ENCODE measurements around the gene ADGRB3. TPM values are rescaled to one million over a fixed set of nuclear protein-coding genes. Genes with fewer than 3 reads are reported as not detected.
A peak's percentile ranks its signal among the peaks of the same experiment; 100 is the strongest.

The ADGRB3 gene
- total RNA-seq, 1 experiment from 2014 or later: 0.24 TPM

GRCh38 chr6:69022993-69023392 lies 387.9 kb downstream of the ADGRB3 start:
- peak; percentile 68 for DNase-seq (ENCODE audit: low read depth)

GRCh38 chr6:69026243-69026642 lies 391.2 kb downstream of the ADGRB3 start:
- DNase-seq (ENCODE audit: low read depth): peak; percentile 83

GRCh38 chr6:69026715-69027114 lies 391.6 kb downstream of the ADGRB3 start:
- peak; percentile 67 for DNase-seq (ENCODE audit: low read depth)

DNA sequence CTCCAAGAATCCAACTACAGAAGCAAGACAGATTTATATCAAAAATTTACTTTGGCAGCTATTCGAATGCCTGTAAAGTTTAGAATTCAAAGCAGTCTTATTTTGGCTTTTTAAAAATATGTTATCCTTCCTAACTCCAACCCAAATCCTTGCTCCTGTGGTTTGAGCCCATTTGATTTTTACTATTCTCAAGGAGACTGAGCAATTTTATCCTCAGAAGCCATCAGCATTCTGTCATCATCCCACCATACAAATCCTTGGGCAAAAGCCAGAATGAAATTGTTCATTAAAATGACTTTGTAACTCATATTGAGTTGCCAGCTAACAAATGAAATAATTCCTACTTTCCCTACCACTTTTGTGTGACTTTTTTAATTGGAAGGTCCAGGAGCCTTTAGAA lies 392.8 kb downstream of the ADGRB3 start:
- no peak for DNase-seq (ENCODE audit: low read depth)

DNA sequence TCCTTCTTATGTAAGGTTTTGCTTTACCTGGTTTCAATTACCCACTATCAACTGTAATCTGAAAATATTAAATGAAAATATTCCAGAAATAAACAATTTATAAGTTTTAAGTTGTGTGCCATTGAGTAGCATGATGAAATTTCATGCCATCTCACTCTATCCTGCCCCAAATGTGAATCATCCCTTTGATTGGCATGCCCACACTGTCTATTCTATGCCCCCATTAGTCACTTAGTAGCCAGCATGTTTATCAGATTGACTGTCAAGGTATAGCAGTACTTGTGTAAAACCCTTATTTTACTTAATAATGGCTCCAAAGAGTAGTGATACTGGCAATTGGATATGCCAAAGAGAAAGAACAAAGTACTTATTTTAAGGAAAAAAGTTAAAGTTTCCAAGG lies 403.8 kb downstream of the ADGRB3 start:
- DNase-seq (ENCODE audit: low read depth): peak; percentile 30

DNA sequence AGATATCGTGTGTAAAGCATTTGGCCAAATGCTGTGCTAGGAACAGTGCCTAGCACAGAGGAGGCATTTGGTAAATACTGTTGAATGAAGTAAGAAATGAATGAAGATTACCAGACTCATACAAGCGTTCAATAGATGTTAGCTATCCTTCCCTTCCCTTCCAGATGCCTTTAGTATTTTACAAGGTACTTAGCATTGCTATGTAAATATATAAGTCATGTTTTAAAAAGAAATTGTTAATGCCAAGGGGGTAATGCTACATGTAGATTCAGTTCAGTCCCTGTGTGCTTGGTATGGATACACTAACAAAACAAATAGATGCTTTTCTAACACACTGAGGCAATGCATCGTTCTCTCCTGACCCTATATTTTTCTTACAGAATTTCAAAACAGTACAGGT lies 407.2 kb downstream of the ADGRB3 start:
- no peak for DNase-seq (ENCODE audit: low read depth)

DNA sequence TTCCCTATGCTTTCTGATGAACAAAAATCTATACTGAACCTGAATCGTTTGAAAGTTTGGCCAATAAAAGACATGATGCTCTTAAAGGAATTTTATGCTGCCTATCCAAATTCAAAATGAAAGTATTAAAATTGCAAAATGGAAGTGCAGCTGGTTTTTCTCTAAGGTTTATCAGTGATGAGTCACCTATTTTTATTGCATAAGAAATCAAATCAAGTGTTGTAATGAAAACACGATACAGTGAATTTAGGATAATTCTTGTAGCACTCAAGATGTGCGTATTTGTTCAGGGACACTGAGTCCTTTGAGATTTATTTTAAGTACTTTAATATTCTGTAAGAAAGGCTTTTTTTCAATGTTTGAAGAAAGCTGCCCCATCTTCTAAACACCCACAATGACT lies 409.5 kb downstream of the ADGRB3 start:
- no peak for DNase-seq (ENCODE audit: low read depth)

- no peak for DNase-seq (ENCODE audit: low read depth)
Measured at GRCh38 chr6:69059413-69059812, 424.3 kb downstream of the ADGRB3 start.

- no peak for DNase-seq (ENCODE audit: low read depth)
Measured at GRCh38 chr6:69061066-69061465, 426.0 kb downstream of the ADGRB3 start.

DNA sequence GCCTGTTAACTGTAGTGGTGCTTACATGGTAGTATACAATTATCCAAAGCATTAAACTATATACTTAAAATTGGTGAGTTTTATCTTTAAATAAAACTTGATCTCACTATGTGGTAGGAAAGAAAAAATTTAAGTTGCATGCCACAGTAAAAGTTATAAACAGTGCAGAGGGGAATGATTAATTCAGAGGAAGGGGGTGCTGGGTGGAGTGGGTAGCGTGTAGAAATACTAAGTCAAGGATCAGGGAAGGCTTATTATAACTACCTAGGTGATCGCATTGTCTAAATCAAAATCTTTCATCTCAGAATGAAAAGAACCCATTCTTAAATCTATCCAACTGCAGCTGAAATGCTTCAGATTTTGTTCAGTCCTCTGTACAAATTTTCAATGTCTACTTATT lies 428.3 kb downstream of the ADGRB3 start:
- DNase-seq (ENCODE audit: low read depth): no peak

DNA sequence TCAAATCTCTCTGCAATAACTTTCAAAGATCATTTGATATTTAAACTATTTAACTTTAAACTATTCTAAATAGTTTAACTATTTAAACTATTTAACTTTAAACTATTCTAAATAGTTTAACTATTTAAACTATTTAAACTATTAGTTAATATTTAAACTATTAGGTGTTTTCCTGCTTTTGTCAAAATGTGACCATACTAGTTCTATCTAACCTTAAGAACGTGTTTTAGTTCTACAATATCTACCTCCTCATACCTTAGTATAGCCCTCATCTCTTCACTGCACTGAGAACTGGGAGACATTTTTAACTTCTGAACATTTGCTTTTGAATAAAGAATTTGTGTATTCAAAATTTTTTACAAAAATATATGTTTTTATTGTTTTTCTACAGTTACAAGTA lies 429.1 kb downstream of the ADGRB3 start:
- no peak for DNase-seq (ENCODE audit: low read depth)

- DNase-seq (ENCODE audit: low read depth): peak; percentile 1
Measured at GRCh38 chr6:69069881-69070280, 434.8 kb downstream of the ADGRB3 start.

- DNase-seq (ENCODE audit: low read depth): no peak
Measured at GRCh38 chr6:69072796-69073195, 437.7 kb downstream of the ADGRB3 start.

DNA sequence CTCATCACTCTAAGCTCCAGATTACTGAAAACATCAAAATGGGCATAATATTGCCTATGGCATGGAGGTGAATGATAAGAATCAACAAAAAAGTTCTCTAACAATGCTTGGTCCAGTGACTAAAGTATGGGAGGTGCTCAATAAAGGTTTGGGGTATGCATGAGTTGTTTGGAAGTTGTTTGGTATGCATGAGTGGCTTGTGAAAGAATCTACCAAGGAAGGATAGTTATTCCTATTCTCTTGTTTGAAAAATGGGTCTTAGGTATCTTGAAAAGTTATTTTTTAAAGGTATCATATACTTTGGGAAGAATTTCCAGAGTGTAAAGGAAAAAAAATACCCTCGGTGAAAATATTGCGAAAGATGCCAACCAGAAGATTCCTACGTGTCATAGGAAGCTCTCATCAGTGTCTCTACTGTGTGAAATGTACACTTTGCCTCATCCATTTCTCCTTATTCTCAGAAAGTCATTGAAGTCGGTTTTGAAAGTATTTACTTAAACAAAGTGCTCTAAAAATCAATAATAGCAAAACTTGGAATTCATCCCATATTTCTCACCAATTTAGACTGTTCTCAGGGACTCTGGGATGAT lies 449.8 kb downstream of the ADGRB3 start:
- no peak for DNase-seq (ENCODE audit: low read depth)

- DNase-seq (ENCODE audit: low read depth): no peak
Measured at GRCh38 chr6:69086689-69087088, 451.6 kb downstream of the ADGRB3 start.

DNA sequence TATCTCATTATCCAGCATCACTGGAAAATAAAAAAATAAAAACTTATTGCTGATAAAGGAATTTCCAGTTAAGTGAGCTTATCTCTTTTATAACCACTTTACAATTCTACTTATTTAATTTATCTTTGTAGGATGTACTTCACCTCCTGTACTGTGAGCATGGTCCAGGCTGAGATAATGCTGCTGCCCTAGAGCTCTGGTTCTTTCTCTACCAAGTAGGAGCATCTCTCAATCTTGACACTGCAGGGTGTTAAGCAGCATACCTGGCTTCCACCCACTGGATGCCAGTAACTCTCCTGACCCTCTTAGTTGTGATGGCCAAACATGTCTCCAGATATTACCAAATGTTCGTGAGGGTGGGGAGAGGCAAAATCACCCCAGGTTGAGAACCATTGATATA lies 454.5 kb downstream of the ADGRB3 start:
- DNase-seq (ENCODE audit: low read depth): no peak

DNA sequence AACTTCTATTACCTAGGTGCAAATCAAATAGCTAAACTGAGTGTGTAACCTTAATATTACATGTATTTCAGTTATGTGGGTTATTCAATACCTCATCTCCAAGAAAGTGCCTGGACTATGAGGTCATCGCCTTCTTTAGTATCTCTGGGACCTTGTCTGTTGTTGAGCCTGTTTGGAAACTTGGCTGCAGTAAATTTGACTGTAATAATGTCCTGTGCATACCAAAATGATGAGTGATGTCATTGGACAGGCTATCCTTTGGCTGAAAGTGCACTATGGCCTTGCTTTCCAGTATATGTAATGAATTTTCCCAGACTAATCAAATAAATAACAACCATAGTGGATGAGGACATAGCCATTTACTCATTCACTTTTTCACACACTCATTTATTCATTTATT lies 455.1 kb downstream of the ADGRB3 start:
- DNase-seq (ENCODE audit: low read depth): peak; percentile 53

GRCh38 chr6:69096681-69097080 lies 461.6 kb downstream of the ADGRB3 start:
- DNase-seq (ENCODE audit: low read depth): no peak

- no peak for DNase-seq (ENCODE audit: low read depth)
Measured at GRCh38 chr6:69097948-69098347, 462.9 kb downstream of the ADGRB3 start.

DNA sequence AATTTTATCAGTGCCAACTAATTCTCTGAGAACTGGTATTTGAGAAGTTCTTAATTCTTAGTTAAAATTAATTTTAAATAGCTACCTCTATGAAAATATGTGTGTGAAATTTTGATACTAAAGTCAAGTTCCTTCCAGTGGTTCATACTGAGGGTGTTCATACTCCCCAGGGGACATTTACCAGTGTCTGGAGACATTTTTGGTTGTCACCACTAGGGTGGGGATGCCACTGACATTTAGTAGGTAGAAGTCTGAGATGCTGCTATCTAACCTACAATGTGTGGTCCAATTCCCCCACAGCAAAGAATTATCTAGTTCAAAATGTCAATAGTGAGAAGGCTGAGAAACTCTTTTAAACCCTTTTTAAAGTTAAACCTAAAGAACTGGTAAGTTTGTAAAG lies 463.8 kb downstream of the ADGRB3 start:
- no peak for DNase-seq (ENCODE audit: low read depth)

DNA sequence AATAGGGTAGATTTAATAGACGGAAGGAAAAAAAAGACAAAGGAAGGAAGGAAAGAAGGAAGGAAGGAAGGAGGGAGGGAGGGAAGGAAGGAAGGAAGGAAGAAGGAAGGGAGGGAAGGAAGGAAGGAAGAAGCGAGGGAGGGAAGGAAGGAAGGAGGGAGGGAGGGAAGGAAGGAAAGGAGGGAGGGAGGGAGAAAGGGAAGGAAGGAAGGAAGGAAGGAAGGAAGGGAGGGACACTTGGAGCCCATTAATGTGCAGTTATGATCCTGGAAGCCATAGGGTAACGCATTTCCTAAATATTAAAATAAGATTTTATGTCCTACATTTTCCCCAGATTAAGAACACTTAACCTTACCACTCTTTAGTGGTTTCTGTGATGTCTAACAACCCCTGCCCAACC lies 465.7 kb downstream of the ADGRB3 start:
- DNase-seq (ENCODE audit: low read depth): no peak

- no peak for DNase-seq (ENCODE audit: low read depth)
Measured at GRCh38 chr6:69102416-69102815, 467.3 kb downstream of the ADGRB3 start.

- peak; percentile 25 for DNase-seq (ENCODE audit: low read depth)
Measured at GRCh38 chr6:69105288-69105687, 470.2 kb downstream of the ADGRB3 start.

DNA sequence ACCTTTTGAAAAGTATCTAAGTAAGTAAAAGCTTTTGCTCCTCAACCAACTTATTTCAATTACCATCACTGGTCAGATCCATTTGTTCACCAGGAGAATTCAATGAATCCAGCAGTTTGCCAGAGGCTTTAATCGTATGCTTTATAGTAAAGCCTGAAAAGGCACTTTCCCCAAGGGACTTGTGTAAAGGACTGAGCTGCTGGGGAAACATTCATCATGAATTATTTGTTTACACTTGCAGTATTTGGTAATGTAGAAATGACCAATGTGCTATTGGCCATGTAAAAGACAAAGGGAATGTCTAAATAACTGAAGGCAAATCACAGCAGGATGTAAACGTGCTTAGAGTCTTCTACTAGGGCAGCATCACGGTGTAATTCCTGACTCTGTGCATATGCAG lies 471.4 kb downstream of the ADGRB3 start:
- no peak for DNase-seq (ENCODE audit: low read depth)
